ENCODE results near the gene DPPA5. TPM values are rescaled to one million over a fixed set of nuclear protein-coding genes. Genes with fewer than 3 reads are reported as not detected.

DPPA5 gene
- total and polyA plus RNA-seq, 7 donors = not detected

DNA sequence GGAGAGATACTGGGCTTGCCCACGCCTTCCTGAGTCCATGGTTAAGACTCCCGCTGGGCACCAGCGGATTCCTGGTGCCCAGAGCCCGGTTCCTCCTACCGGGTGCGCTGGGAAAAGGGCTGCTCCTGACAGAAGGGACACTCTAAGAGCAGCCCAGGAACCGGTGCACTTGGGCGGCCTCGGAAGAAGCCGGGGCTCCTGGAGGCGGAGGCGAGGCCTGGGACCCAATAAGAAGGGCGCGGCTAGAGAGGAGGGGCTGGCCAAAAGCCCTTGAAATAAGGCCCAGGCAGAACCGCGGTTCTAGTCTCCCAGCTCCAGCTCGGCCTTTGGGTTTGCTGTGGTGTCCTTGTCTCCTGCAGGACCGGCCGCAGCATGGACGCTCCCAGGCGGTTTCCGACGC is 8.3 kb upstream of the DPPA5 start, which contains the start of gene KHDC3L:
KHDC3L (plus strand) TSS at position 301 of the 400 bp plus-strand sequence; CDS start at position 373, 72 bp downstream.
- intact Hi-C loops (cut with DNase I) = no loop called here
- Histone ChIP-seq H3K9me3 (no peaks in the 10 kb centered on the region), H3K4me3 (no peak within 1 kb of the TSS), H3K36me3 (ENCODE audit: insufficient read depth in 1 of 2, low read depth in 1 of 2) (no peaks in the 10 kb centered on the region), H3K4me1 (no peaks in the 10 kb centered on the region), H3K27me3 (ENCODE audit: insufficient read depth in 3 of 3, low read length in 2 of 3) (no peaks in the 10 kb centered on the region), H3K27ac (no peak within 1 kb of the TSS)
- 85 to 94% (median 92%) methylated on average over 23 of the region's 23 CpGs for WGBS, 3 donors
- TF ChIP-seq, protein P1, sequence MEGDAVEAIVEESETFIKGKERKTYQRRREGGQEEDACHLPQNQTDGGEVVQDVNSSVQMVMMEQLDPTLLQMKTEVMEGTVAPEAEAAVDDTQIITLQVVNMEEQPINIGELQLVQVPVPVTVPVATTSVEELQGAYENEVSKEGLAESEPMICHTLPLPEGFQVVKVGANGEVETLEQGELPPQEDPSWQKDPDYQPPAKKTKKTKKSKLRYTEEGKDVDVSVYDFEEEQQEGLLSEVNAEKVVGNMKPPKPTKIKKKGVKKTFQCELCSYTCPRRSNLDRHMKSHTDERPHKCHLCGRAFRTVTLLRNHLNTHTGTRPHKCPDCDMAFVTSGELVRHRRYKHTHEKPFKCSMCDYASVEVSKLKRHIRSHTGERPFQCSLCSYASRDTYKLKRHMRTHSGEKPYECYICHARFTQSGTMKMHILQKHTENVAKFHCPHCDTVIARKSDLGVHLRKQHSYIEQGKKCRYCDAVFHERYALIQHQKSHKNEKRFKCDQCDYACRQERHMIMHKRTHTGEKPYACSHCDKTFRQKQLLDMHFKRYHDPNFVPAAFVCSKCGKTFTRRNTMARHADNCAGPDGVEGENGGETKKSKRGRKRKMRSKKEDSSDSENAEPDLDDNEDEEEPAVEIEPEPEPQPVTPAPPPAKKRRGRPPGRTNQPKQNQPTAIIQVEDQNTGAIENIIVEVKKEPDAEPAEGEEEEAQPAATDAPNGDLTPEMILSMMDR (IDR thresholded peaks at IDR 0.05) = no peak
- DNase-seq (no peak), ATAC-seq (no peak)

DNA sequence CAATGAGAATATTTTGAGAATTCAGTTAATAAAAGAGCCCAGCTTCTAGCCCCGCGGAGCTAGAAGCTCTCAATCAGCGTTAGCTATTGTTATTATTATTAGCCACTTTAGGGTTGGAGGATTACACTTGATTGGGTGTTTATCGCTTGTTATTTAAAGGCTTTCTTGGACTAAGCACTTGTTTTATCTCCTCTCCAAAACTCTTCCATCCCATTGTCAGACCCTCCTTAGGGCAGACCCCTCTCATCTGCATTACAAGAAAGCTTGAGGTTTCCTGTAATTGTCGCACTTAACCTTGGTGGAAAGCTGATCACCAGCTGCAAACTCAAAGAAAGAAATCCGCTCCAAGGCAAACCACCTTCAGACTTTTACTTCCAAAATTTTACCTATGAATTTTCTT is 4.8 kb downstream of the DPPA5 start:
- H3K27me3 ChIP-seq (ENCODE audit: insufficient read depth in 3 of 3, low read length in 2 of 3) = peaks cover 3 to 7% (median 6%) of the 10 kb centered on the region in 3 donors
- TF ChIP-seq, protein P1 (IDR thresholded peaks at IDR 0.05) = no peak
- 11 to 18% (median 12%) methylated on average over 6 of the region's 6 CpGs for WGBS, 3 donors

GRCh38 chr6:73348550-73349204 is 5.4 kb downstream of the DPPA5 start:
- intact Hi-C loops (cut with DNase I) = no loop called here
- H3K9me3 ChIP-seq = no peaks in the 10 kb centered on the region
- peaks cover 3 to 7% (median 6%) of the 10 kb centered on the region in 3 donors for H3K27me3 ChIP-seq (ENCODE audit: insufficient read depth in 3 of 3, low read length in 2 of 3)
- no peak overlapping the region for H3K27ac ChIP-seq
- H3K4me3 ChIP-seq = no peak overlapping the region
- TF ChIP-seq, protein P1 (IDR thresholded peaks at IDR 0.05) = no peak
- no peak for DNase-seq
- no peak for ATAC-seq
- no peaks in the 10 kb centered on the region for H3K4me1 ChIP-seq
- H3K36me3 ChIP-seq (ENCODE audit: insufficient read depth in 1 of 2, low read depth in 1 of 2) = no peaks in the 10 kb centered on the region
- WGBS, 3 donors = 36 to 44% (median 39%) methylated on average over 33 of the region's 33 CpGs

More for the DNA sequence above, 4.8 kb downstream of the DPPA5 start:
- no peaks in the 10 kb centered on the region for H3K4me1 ChIP-seq
- no peaks in the 10 kb centered on the region for H3K9me3 ChIP-seq
- H3K4me3 ChIP-seq = no peak overlapping the region
- no peaks in the 10 kb centered on the region for H3K36me3 ChIP-seq (ENCODE audit: insufficient read depth in 1 of 2, low read depth in 1 of 2)
- no peak overlapping the region for H3K27ac ChIP-seq
- ATAC-seq = no peak
- DNase-seq = no peak
- intact Hi-C loops (cut with DNase I) = no loop called here

DNA sequence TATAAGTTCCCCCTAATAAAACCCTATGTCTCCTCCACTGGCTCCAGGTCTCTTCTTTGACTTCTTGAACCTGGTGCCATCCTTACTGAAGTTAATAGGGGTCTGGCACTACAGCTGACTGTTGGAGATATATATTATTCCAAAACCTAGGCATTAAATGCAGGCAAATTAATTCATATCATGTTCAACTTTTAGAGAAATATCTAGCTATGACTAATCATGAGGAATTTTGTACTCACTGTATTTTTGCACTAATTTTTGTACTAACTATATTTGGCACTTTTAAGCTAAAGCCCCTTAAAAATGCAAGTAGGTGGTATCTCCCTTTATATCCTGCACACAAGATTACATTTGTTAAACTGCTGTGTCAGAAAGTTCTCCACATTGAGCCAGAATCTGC is 10.9 kb downstream of the DPPA5 start:
- ATAC-seq = no peak
- H3K27ac ChIP-seq = no peak overlapping the region
- no peak overlapping the region for H3K4me3 ChIP-seq
- TF ChIP-seq, protein P1 (IDR thresholded peaks at IDR 0.05) = no peak
- H3K36me3 ChIP-seq (ENCODE audit: insufficient read depth in 1 of 2, low read depth in 1 of 2) = no peaks in the 10 kb centered on the region
- peaks cover under 1 to 5% (median 3%) of the 10 kb centered on the region in 3 donors for H3K27me3 ChIP-seq (ENCODE audit: insufficient read depth in 3 of 3, low read length in 2 of 3)
- no peaks in the 10 kb centered on the region for H3K4me1 ChIP-seq
- no peak for DNase-seq
- no peaks in the 10 kb centered on the region for H3K9me3 ChIP-seq
- intact Hi-C loops (cut with DNase I) = no loop called here

GRCh38 chr6:73342174-73342573 is 11.9 kb downstream of the DPPA5 start:
- TF ChIP-seq, protein P1 (IDR thresholded peaks at IDR 0.05) = no peak
- Histone ChIP-seq H3K9me3 (no peaks in the 10 kb centered on the region), H3K4me3 (no peak overlapping the region), H3K36me3 (ENCODE audit: insufficient read depth in 1 of 2, low read depth in 1 of 2) (no peaks in the 10 kb centered on the region), H3K27me3 (ENCODE audit: insufficient read depth in 3 of 3, low read length in 2 of 3) (peaks cover 0 to 3% (median under 1%) of the 10 kb centered on the region in 3 donors), H3K27ac (no peak overlapping the region), H3K4me1 (no peaks in the 10 kb centered on the region)
- no peak for DNase-seq
- 64 to 71% (median 66%) methylated on average over 3 to 5 of the region's 5 CpGs for WGBS, 3 donors
- no peak for ATAC-seq
- intact Hi-C loops (cut with DNase I) = no loop called here
